ENCODE measurements around the gene HIP1. TPM values are rescaled to one million over a fixed set of nuclear protein-coding genes. Genes with fewer than 3 reads are reported as not detected.
A peak's percentile ranks its signal among the peaks of the same experiment; 100 is the strongest.

Gene HIP1
- total and polyA plus RNA-seq, 9 of the 15 experiments (the other 6 are each of a cell fraction or from before 2014, with no cell fraction given) = 2.4 to 13.7 (median 9.5) TPM

GRCh38 chr7:75734586-75735458 lies 3.9 kb downstream of the HIP1 start (continued):
- TF ChIP-seq TEAD4 (IDR thresholded peaks at IDR 0.05; ENCODE audit: low read length) = peak; percentile 83
- no peak for TF ChIP-seq TEAD4 (CRISPR knock-in tag; IDR thresholded peaks at IDR 0.05; ENCODE audit: borderline replicate concordance)
- no peak for TF ChIP-seq HOXB6 (CRISPR knock-in tag; IDR thresholded peaks at IDR 0.05; ENCODE audit: borderline replicate concordance)
- TF ChIP-seq FOXK2 (conservative IDR thresholded peaks at IDR 0.05 in 1 of 2, IDR thresholded peaks at IDR 0.05 in 1 of 2; ENCODE audit: low read depth in 2 of 2) = peak; percentile 86 to 87; a peak in 3 of 4 replicates
- TF ChIP-seq, protein P1, sequence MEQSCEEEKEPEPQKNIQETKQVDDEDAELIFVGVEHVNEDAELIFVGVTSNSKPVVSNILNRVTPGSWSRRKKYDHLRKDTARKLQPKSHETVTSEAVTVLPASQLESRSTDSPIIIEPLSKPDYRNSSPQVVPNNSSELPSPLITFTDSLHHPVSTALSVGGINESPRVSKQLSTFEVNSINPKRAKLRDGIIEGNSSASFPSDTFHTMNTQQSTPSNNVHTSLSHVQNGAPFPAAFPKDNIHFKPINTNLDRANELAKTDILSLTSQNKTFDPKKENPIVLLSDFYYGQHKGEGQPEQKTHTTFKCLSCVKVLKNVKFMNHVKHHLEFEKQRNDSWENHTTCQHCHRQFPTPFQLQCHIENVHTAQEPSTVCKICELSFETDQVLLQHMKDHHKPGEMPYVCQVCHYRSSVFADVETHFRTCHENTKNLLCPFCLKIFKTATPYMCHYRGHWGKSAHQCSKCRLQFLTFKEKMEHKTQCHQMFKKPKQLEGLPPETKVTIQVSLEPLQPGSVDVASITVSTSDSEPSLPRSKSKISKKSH (CRISPR knock-in tag; IDR thresholded peaks at IDR 0.05) = no peak
- peak; percentile 99 for TF ChIP-seq CTBP1 (IDR thresholded peaks at IDR 0.05; ENCODE audit: borderline replicate concordance)
- no peak for TF ChIP-seq FOXA1 (IDR thresholded peaks at IDR 0.05; ENCODE audit: borderline replicate concordance)
- no peak for TF ChIP-seq FUS (optimal IDR thresholded peaks at IDR 0.05; ENCODE audit: low read depth, low read length)
- peak; percentile 58; the same call in 1 of the 2 replicates for TF ChIP-seq JUN (IDR thresholded peaks at IDR 0.05; ENCODE audit: borderline replicate concordance, low read depth, low read length)
- TF ChIP-seq JUN (CRISPR knock-in tag; IDR thresholded peaks at IDR 0.05; ENCODE audit: borderline replicate concordance) = no peak
- TF ChIP-seq, protein P2, sequence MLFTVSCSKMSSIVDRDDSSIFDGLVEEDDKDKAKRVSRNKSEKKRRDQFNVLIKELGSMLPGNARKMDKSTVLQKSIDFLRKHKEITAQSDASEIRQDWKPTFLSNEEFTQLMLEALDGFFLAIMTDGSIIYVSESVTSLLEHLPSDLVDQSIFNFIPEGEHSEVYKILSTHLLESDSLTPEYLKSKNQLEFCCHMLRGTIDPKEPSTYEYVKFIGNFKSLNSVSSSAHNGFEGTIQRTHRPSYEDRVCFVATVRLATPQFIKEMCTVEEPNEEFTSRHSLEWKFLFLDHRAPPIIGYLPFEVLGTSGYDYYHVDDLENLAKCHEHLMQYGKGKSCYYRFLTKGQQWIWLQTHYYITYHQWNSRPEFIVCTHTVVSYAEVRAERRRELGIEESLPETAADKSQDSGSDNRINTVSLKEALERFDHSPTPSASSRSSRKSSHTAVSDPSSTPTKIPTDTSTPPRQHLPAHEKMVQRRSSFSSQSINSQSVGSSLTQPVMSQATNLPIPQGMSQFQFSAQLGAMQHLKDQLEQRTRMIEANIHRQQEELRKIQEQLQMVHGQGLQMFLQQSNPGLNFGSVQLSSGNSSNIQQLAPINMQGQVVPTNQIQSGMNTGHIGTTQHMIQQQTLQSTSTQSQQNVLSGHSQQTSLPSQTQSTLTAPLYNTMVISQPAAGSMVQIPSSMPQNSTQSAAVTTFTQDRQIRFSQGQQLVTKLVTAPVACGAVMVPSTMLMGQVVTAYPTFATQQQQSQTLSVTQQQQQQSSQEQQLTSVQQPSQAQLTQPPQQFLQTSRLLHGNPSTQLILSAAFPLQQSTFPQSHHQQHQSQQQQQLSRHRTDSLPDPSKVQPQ (CRISPR knock-in tag; IDR thresholded peaks at IDR 0.05; ENCODE audit: borderline replicate concordance) = peak; percentile 66; the same call in 1 of the 2 replicates
- no peak for TF ChIP-seq USF1 (CRISPR knock-in tag; IDR thresholded peaks at IDR 0.05)
- TF ChIP-seq, protein P3, sequence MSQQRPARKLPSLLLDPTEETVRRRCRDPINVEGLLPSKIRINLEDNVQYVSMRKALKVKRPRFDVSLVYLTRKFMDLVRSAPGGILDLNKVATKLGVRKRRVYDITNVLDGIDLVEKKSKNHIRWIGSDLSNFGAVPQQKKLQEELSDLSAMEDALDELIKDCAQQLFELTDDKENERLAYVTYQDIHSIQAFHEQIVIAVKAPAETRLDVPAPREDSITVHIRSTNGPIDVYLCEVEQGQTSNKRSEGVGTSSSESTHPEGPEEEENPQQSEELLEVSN (IDR thresholded peaks at IDR 0.05; ENCODE audit: borderline replicate concordance in 1 of 2, extremely low read depth in 1 of 2, insufficient read depth in 1 of 2, insufficient read length in 1 of 2, low read depth in 1 of 2, low read length in 1 of 2, poor library complexity in 1 of 2, severe bottlenecking in 1 of 2) = peak; percentile 17 to 58
- TF ChIP-seq BCL6 (CRISPR knock-in tag; IDR thresholded peaks at IDR 0.05) = no peak
- no peak; the same call in 1 of the 2 replicates for TF ChIP-seq TCF7 (IDR thresholded peaks at IDR 0.05; ENCODE audit: borderline replicate concordance)
- no peak for TF ChIP-seq SAFB2 (IDR thresholded peaks at IDR 0.05; ENCODE audit: borderline replicate concordance, low read depth, low read length, severe bottlenecking)
- TF ChIP-seq TAF7 (tag; IDR thresholded peaks at IDR 0.05) = no peak
- no peak for TF ChIP-seq NCOA2 (IDR thresholded peaks at IDR 0.05; ENCODE audit: partially characterized antibody in 2 of 2)
- TF ChIP-seq ZNF668 (CRISPR knock-in tag; IDR thresholded peaks at IDR 0.05) = no peak
- TF ChIP-seq ZNF41 (CRISPR knock-in tag; conservative IDR thresholded peaks at IDR 0.05) = no peak
